ENCODE data around the gene PIK3CD. TPM values are rescaled to one million over a fixed set of nuclear protein-coding genes. Genes with fewer than 3 reads are reported as not detected.
A peak's percentile ranks its signal among the peaks of the same experiment; 100 is the strongest.

Gene PIK3CD
- total RNA-seq, 1 donor from 2014 or later = 13.0 TPM

- Histone ChIP-seq H3K27me3 (no peaks in the 10 kb centered on the region), H3K9me3 (no peaks in the 10 kb centered on the region), H3K27ac (no peak overlapping the region), H3K36me3 (peaks cover 0 to 17% of the 10 kb centered on the region in 2 donors), H3K4me1 (no peaks in the 10 kb centered on the region), H3K4me3 (no peak overlapping the region)
- TF ChIP-seq POLR2AphosphoS5 (IDR thresholded peaks at IDR 0.05; ENCODE audit: insufficient read depth in 1 of 2, low read depth in 1 of 2) (no peak), POLR2A (IDR thresholded peaks at IDR 0.05) (no peak)
- TF ChIP-seq, protein P1, sequence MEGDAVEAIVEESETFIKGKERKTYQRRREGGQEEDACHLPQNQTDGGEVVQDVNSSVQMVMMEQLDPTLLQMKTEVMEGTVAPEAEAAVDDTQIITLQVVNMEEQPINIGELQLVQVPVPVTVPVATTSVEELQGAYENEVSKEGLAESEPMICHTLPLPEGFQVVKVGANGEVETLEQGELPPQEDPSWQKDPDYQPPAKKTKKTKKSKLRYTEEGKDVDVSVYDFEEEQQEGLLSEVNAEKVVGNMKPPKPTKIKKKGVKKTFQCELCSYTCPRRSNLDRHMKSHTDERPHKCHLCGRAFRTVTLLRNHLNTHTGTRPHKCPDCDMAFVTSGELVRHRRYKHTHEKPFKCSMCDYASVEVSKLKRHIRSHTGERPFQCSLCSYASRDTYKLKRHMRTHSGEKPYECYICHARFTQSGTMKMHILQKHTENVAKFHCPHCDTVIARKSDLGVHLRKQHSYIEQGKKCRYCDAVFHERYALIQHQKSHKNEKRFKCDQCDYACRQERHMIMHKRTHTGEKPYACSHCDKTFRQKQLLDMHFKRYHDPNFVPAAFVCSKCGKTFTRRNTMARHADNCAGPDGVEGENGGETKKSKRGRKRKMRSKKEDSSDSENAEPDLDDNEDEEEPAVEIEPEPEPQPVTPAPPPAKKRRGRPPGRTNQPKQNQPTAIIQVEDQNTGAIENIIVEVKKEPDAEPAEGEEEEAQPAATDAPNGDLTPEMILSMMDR (IDR thresholded peaks at IDR 0.05) = no peak
- intact Hi-C loops (cut with DNase I) = no loop called here
- no peak for DNase-seq (ENCODE audit: extremely low spot score in 2 of 2)
These were observed 38.5 kb upstream of the PIK3CD start for GRCh38 chr1:9612871-9613624.

DNA sequence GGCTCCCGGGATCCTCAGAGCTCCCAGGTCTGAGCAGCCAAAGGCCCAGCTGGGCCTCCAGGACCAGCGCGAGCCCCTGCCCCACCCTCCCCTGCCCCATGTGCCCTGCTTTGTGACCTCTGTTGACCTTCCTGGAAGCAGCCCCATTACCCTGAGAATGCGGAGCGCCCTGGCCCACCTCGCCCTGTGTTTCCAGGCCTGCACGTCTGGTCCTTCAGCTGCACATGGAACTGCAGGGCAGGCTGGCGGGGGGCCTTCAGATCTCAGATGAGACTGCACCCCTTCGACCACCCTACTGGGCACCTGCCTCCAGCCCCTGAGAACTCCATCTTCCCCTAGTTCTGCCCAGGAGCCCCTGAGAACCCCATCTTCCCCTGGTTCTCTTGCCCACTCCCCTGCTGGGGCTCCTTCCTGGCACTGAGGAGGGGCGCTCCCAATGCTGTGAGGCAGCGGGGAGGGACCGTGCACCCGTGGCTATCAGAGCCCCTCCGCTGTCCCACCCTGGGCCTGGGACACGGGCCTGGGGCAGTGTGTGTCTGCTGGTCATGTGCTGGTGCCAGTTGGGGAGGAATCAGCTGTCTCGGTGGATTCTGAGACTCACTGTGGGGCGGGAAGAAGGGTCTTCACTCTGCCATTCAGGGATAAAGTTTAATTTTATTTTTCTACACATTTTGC, 37.8 kb upstream of the PIK3CD start:
- H3K36me3 ChIP-seq = peaks cover 0 to 17% of the 10 kb centered on the region in 2 donors

DNA sequence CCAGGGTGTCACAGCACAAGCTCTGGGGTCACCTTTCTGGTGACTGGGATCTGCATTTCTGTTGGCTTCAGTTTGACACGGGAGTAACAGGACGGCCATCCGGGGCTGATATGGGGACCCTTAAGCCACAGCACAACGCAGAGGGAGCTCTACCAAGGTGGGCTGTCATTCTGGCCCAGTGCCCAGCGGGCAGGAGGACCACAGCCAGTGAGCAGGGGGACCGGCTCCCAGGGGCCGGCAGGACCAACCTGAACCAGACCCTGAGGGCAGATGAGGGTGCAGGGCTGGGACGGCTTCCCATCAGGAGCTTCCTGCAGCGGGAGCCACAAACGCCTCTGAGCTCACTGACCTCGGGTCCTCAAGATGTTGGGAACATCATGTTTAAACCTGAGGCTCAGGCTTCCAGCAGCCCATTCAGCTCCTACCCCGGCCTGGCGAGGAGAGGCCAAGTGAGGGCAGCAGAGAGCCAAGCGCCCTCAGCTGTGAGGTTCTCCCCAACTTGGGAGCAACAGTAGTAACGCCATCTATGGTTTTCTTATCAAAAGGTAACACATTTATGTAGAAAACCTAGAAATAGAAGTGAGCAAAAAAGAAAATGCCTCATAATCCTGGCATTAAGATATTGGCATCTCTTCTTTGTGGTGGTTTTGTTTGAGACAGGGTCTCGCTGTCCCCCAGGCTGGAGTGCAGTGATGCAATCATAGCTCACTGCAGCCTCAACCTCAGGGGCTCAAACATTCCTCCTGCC, 36.0 kb upstream of the PIK3CD start:
- intact Hi-C loops (cut with DNase I) = no loop called here

More for the DNA sequence above, 37.8 kb upstream of the PIK3CD start:
- DNase-seq (ENCODE audit: extremely low spot score in 2 of 2) = no peak
- Histone ChIP-seq H3K4me3 (no peak overlapping the region), H3K27ac (no peak overlapping the region), H3K9me3 (no peaks in the 10 kb centered on the region), H3K27me3 (no peaks in the 10 kb centered on the region), H3K4me1 (no peaks in the 10 kb centered on the region)
- TF ChIP-seq POLR2AphosphoS5 (IDR thresholded peaks at IDR 0.05; ENCODE audit: insufficient read depth in 1 of 2, low read depth in 1 of 2) (no peak), POLR2A (IDR thresholded peaks at IDR 0.05) (no peak)
- TF ChIP-seq, protein P1 (IDR thresholded peaks at IDR 0.05) = no peak
- intact Hi-C loops (cut with DNase I) = no loop called here

DNA sequence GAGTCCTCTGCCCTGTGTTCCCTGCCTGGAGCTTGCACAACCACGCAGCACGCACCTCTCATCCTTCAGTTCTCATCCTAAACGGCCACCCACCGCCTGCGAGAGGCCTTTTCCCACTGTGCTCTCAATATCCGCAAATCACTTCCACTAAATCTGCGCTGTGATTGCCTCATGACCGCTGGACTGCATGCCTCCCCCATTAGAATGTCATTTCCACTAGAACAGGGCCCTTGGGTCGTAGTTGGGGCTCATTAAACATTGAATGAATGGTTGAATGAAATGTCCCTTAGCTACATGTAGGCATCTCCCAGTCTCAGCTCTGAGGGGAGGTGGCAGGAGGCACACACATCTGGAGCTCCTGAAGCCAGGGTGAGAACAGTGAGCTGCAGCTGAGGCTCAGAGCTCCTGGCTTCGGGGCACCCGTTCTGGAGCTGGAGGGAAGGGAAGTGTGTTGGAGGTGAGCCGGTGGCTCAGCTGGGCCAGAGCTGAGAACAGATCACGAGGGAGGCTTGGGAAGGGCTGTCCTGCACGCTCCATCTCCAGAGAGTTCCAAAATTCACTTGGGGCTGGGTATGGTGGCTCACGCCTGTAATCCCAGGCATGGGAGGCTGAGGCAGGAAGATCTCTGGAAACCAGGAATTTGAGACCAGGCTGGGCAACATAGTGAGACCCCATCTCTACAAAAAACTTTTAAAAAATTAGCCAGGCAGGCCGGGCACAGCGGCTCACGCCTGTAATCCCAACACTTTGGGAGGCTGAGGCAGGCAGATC, 32.4 kb upstream of the PIK3CD start:
- H3K27ac ChIP-seq = no peak overlapping the region
- intact Hi-C loops (cut with DNase I) = no loop called here
- H3K9me3 ChIP-seq = no peaks in the 10 kb centered on the region
- no peaks in the 10 kb centered on the region for H3K27me3 ChIP-seq
- no peaks in the 10 kb centered on the region for H3K36me3 ChIP-seq
- no peak for DNase-seq (ENCODE audit: extremely low spot score in 2 of 2)
- TF ChIP-seq POLR2A (IDR thresholded peaks at IDR 0.05) = no peak
- no peak for TF ChIP-seq POLR2AphosphoS5 (IDR thresholded peaks at IDR 0.05; ENCODE audit: insufficient read depth in 1 of 2, low read depth in 1 of 2)
- TF ChIP-seq, protein P1 (IDR thresholded peaks at IDR 0.05) = no peak
- H3K4me1 ChIP-seq = no peaks in the 10 kb centered on the region
- no peak overlapping the region for H3K4me3 ChIP-seq

More for the DNA sequence above, 36.0 kb upstream of the PIK3CD start:
- no peak for DNase-seq (ENCODE audit: extremely low spot score in 2 of 2)
- Histone ChIP-seq H3K27me3 (no peaks in the 10 kb centered on the region), H3K4me3 (no peak overlapping the region), H3K36me3 (peaks cover 0 to 10% of the 10 kb centered on the region in 2 donors), H3K4me1 (no peaks in the 10 kb centered on the region), H3K9me3 (no peaks in the 10 kb centered on the region), H3K27ac (no peak overlapping the region)
- TF ChIP-seq, protein P1 (IDR thresholded peaks at IDR 0.05) = peak in 1 of 3 experiments; percentile 6
- no peak for TF ChIP-seq POLR2A (IDR thresholded peaks at IDR 0.05)

All from vagina (tissue), 2 donors.